Smooth muscle cell (in vitro differentiated cells): Measurements from ENCODE around the gene RNASEH2B. TPM values are rescaled to one million over a fixed set of nuclear protein-coding genes. Genes with fewer than 3 reads are reported as not detected.

Experiments used
- DNase-seq: peaks from one replicate; lab custom pipeline; 2025; ENCODE audit not compliant: unreplicated experiment; lab: John Stamatoyannopoulos, UW
- H2AFZ ChIP-seq: fragments of 200-600 bp; sonication (generic); 2 replicates; pipeline ENCODE4 v1.6.0; 2016; ENCODE audit warnings: antibody characterized with exemption, low read depth, mild to moderate bottlenecking
- H3F3A ChIP-seq: fragments of 200-600 bp; sonication (generic); 2 replicates; pipeline ENCODE4 v1.6.0; 2017; ENCODE audit warnings: antibody characterized with exemption, low read depth
- H3K27ac ChIP-seq: fragments of 200-600 bp; sonication (generic); 2 replicates; pipeline ENCODE4 v1.5.1; 2016; ENCODE audit warnings: low read depth, mild to moderate bottlenecking
- H3K27me3 ChIP-seq: fragments of 200-600 bp; sonication (generic); 2 replicates; pipeline ENCODE4 v1.6.1; 2016; ENCODE audit warnings: low read depth, mild to moderate bottlenecking
- H3K36me3 ChIP-seq: fragments of 200-600 bp; sonication (generic); 2 replicates; pipeline ENCODE4 v1.5.1; 2016; ENCODE audit warnings: low read depth
- H3K4me1 ChIP-seq: fragments of 200-600 bp; sonication (generic); 2 replicates; pipeline ENCODE4 v1.5.1; 2016; ENCODE audit warnings: low read depth
- H3K4me2 ChIP-seq: fragments of 200-600 bp; sonication (generic); 2 replicates; pipeline ENCODE4 v1.6.0; 2016; ENCODE audit warnings: mild to moderate bottlenecking
- H3K4me3 ChIP-seq: fragments of 200-600 bp; sonication (generic); 2 replicates; pipeline ENCODE4 v1.5.1; 2016; ENCODE audit warnings: mild to moderate bottlenecking
- H3K79me2 ChIP-seq: fragments of 200-600 bp; sonication (generic); 2 replicates; pipeline ENCODE4 v1.6.0; 2016; ENCODE audit warnings: low read depth, mild to moderate bottlenecking
- H3K9ac ChIP-seq: fragments of 200-600 bp; sonication (generic); 2 replicates; pipeline ENCODE4 v1.6.0; 2016; ENCODE audit warnings: low read depth
- H3K9me3 ChIP-seq: fragments of 200-600 bp; sonication (generic); replicated peaks from 2 replicates; pipeline ENCODE4 v1.5.1; 2016; ENCODE audit warnings: low read depth
- H4K20me1 ChIP-seq: fragments of 200-600 bp; sonication (generic); 2 replicates; pipeline ENCODE4 v1.6.0; 2016; ENCODE audit warnings: low read depth
- CTCF ChIP-seq: fragments of 200-600 bp; sonication (generic); IDR thresholded peaks from 2 replicates; pipeline ENCODE4 v1.5.1; 2017; ENCODE audit warnings: borderline replicate concordance, mild to moderate bottlenecking, antibody characterized with exemption; ENCODE audit not compliant: insufficient read depth, poor library complexity, severe bottlenecking
- WGBS: methylation state at CpG from one replicate; pipeline ENCODE4 v1.1.7; 2016; ENCODE audit warnings: low lambda C conversion rate; 5-methylcytosine and 5-hydroxymethylcytosine counted together
- polyA plus RNA-seq: library from polyadenylated mRNA; unstranded; fragments of >200 nt; fragmentation: Nextera tagmentation; extraction: Ambion mirVana; gene quantifications from 2 replicates; pipeline ENCODE4 v1.2.1, GENCODE V29; 2016
- total RNA-seq: library from RNA; depleted of rRNA; stranded (reverse); fragments of >200 nt; gene quantifications from 2 replicates; pipeline ENCODE4 v1.2.3, GENCODE V29; 2014

Gene RNASEH2B
- total and polyA plus RNA-seq, 2 experiments from 2014 or later, result 16.1 to 18.9 TPM

- no peak overlapping the region for H3K4me2 ChIP-seq
- no peak for TF ChIP-seq CTCF
- no peak overlapping the region for H2AFZ ChIP-seq
- no peaks in the 10 kb centered on the region for H3K27me3 ChIP-seq
- H3K9ac ChIP-seq, result no peak overlapping the region
- DNase-seq, result no peak
- H3K36me3 ChIP-seq, result no peaks in the 10 kb centered on the region
- no peaks in the 10 kb centered on the region for H3F3A ChIP-seq
- no peak overlapping the region for H3K4me3 ChIP-seq
- no peak overlapping the region for H3K27ac ChIP-seq
- H3K79me2 ChIP-seq, result no peaks in the 10 kb centered on the region
- 73% methylated on average over 11 of the region's 11 CpGs for WGBS
- H3K9me3 ChIP-seq, result no peaks in the 10 kb centered on the region
- no peaks in the 10 kb centered on the region for H3K4me1 ChIP-seq
- H4K20me1 ChIP-seq, result no peaks in the 10 kb centered on the region
Observed at GRCh38 chr13:50969691-50970090, 60.1 kb downstream of the RNASEH2B start.

- 100% methylated on average over 2 of the region's 2 CpGs for WGBS
- no peak overlapping the region for H2AFZ ChIP-seq
- no peak for TF ChIP-seq CTCF
- no peaks in the 10 kb centered on the region for H3K9me3 ChIP-seq
- H3K4me1 ChIP-seq, result no peaks in the 10 kb centered on the region
- no peaks in the 10 kb centered on the region for H3K27me3 ChIP-seq
- H4K20me1 ChIP-seq, result no peaks in the 10 kb centered on the region
- H3K27ac ChIP-seq, result no peak overlapping the region
- no peak overlapping the region for H3K9ac ChIP-seq
- H3K4me3 ChIP-seq, result no peak overlapping the region
- H3K4me2 ChIP-seq, result no peak overlapping the region
- no peaks in the 10 kb centered on the region for H3K79me2 ChIP-seq
- H3F3A ChIP-seq, result no peaks in the 10 kb centered on the region
- no peaks in the 10 kb centered on the region for H3K36me3 ChIP-seq
- DNase-seq, result no peak
Observed at GRCh38 chr13:50970956-50971355, 61.4 kb downstream of the RNASEH2B start.

- Histone ChIP-seq H3K9ac (no peak overlapping the region), H3K36me3 (no peaks in the 10 kb centered on the region), H2AFZ (no peak overlapping the region), H3K27me3 (no peaks in the 10 kb centered on the region), H3K4me2 (no peak overlapping the region), H3K4me1 (no peaks in the 10 kb centered on the region), H3K9me3 (no peaks in the 10 kb centered on the region), H3K79me2 (no peaks in the 10 kb centered on the region), H3K27ac (no peak overlapping the region), H3F3A (no peaks in the 10 kb centered on the region), H4K20me1 (no peaks in the 10 kb centered on the region), H3K4me3 (no peak overlapping the region)
- 91% methylated on average over 3 of the region's 3 CpGs for WGBS
- no peak for TF ChIP-seq CTCF
- DNase-seq, result no peak
Observed at GRCh38 chr13:50974268-50974667, 64.7 kb downstream of the RNASEH2B start.

DNA sequence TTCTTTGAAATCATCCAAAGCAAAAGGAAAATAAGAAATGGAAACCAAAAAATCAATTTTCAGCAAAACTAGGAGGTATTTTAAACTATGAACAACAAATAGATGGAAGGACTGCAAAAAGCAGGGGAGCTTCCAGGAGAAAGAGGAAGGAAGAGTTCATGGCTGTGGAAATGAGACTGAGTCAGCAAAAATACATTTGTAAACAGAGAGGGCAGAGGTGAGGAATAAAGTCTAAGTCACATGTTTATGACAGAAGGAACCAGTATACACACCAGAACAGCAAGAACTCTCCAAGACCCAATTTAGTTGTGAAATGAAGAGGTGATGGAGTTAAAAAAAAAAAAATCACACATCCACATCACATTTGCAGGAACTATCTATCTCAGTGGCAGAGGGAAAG is 69.6 kb downstream of the RNASEH2B start:
- Histone ChIP-seq H3K4me1 (no peaks in the 10 kb centered on the region), H3K9ac (no peak overlapping the region), H3F3A (no peaks in the 10 kb centered on the region), H3K9me3 (no peaks in the 10 kb centered on the region), H3K36me3 (no peaks in the 10 kb centered on the region), H3K27me3 (no peaks in the 10 kb centered on the region), H3K4me2 (no peak overlapping the region), H4K20me1 (no peaks in the 10 kb centered on the region), H3K27ac (no peak overlapping the region), H3K4me3 (no peak overlapping the region), H3K79me2 (no peaks in the 10 kb centered on the region), H2AFZ (no peak overlapping the region)
- TF ChIP-seq CTCF, result no peak
- DNase-seq, result no peak
